Skin epidermis (tissue), 12 donors: ENCODE data around the gene SERF2.
"Not testable (repeated sequence)": the region's sequence is repeated elsewhere in the genome, so short reads cannot be mapped to it uniquely, and the experiment has no call there.

ENCODE experiments used
- H3K27ac ChIP-seq, 21 experiments: fragments of 200-600 bp; sonication (generic) in 11 of 21; one replicate each; pipeline ENCODE4 v1.5.0; 2020; ENCODE audit warnings: mild to moderate bottlenecking in 3 of 21, inconsistent platforms in 2 of 21, moderate library complexity in 2 of 21
- H3K4me3 ChIP-seq, 7 experiments: fragments of 200-600 bp; sonication (generic) in 2 of 7; one replicate each; pipeline ENCODE4 v1.5.0; 2020; ENCODE audit warnings: inconsistent platforms in 2 of 7, mild to moderate bottlenecking in 2 of 7, moderate library complexity in 1 of 7

Gene SERF2

GRCh38 chr15:43826029-43826507, 33.9 kb downstream of the SERF2 start:
- Histone ChIP-seq H3K27ac (peak overlapping the region in 18 of 21 experiments; percentile 10 to 86 (median 76)), H3K4me3 (peak overlapping the region; percentile 37 to 54 (median 50))

- peak within 1 kb of the TSS; percentile 37 to 54 (median 50) for H3K4me3 ChIP-seq
- peak within 1 kb of the TSS in 20 of 21 experiments; percentile 10 to 86 (median 76) for H3K27ac ChIP-seq
Observed at GRCh38 chr15:43826508-43827341, 34.6 kb downstream of the SERF2 start, which contains the start of gene WDR76. Gene WDR76 (plus strand): TSS chr15:43827002. CDS start chr15:43827033, 31 bp downstream.

DNA sequence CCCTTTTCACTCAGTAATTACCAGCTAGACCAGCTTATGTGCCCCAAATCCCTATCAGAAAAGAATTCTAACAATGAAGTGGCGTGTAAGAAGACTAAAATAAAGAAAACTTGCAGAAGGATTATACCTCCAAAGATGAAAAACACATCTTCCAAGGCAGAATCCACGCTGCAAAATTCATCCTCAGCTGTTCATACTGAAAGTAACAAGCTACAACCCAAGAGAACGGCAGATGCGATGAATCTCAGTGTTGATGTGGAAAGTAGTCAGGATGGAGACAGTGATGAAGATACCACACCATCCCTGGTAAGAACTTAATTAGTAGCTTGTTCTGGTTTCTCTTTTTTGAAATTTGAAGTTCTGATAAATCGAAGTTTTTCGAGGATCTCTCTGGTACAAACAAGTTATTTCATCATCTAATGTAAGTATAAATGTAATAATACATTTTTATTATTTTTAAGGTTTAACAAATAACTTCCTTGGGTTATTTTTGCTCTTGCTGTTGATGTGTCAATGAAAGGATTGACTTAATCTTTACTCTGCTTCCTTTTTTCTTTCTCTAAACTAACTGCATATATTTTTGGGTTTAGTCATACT, 36.0 kb downstream of the SERF2 start:
- peak overlapping the region in 14 of 21 experiments; percentile 58 to 86 (median 76) for H3K27ac ChIP-seq
- H3K4me3 ChIP-seq: peak overlapping the region in 3 of 7 experiments; percentile 4 to 52 (median 10)

DNA sequence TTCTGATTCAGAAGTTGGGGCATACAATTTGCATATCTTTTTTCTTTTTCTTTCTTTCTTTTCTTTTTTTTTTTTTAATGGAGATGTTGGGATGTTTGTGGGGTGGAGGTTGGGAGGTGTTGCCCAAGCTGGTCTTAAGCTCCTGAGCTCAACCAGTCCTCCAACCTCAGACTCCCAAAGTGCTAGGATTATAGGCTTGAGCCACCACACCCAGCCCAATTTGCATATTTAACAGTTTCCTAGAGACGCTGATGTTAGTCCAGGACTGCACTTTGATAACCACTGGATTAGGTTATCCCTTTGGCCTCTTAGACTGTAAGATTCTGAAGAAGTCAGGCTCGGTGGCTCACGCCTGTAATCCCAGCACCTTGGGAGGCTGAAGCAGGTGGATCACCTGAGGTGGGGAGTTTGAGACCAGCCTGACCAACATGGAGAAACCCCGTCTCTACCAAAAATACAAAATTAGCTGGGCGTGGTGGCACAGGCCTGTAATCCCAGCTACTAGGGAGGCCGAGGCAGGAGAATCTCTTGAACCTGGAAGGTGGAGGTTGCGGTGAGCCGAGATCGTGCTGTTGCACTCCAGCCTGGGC, 37.9 kb downstream of the SERF2 start:
- not testable (repeated sequence) for H3K27ac ChIP-seq, H3K4me3 ChIP-seq

- H3K4me3 ChIP-seq, H3K27ac ChIP-seq: not testable (repeated sequence)
Observed at GRCh38 chr15:43830691-43831275, 38.7 kb downstream of the SERF2 start.

DNA sequence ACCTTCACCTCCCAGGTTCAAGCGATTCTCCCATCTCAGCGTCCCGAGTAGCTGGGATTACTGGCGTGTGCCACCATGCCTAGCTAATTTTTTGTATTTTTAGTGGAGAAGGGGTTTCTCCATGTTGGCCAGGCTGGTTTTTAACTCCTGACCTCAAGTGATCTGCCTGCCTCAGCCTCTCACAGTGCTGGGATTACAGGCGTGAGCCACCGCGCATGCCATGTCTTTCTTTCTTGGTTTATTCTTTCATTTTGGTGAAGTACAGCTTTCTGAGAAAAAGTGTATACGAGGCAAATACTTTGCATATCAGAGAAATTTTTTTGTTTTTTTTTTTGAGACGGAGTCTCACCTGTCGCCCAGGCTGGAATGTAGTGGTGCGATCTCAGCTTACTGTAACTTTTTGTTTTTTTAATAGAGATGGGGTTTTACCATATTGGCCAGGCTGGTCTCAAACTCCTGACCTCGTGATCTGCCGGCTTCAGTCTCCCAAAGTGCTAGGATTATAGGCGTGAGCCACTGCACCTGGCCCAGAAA, 39.5 kb downstream of the SERF2 start:
- H3K27ac ChIP-seq: peak overlapping the region in 1 of 21 experiments; percentile 51
- H3K4me3 ChIP-seq: not testable (repeated sequence)

DNA sequence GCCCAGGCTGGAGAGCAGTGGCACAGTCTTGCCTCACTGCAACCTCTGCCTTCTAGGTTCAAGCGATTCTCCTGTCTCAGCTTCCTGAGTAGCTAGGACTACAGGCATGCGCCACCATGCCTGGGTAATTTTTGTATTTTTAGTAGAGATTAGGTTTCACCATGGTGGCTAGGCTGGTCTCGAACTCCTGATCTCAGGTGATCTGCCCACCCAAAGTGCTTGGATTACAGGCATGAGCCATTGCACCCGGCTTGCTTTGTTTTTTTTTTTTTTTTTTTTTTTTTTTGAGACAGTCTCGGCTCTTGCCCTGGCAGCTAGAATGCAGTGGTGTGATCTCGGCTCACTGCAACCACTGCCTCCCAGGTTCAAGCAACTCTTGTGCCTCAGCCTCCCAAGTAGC, 40.4 kb downstream of the SERF2 start:
- peak overlapping the region in 1 of 21 experiments; percentile 51 for H3K27ac ChIP-seq
- H3K4me3 ChIP-seq: not testable (repeated sequence)

DNA sequence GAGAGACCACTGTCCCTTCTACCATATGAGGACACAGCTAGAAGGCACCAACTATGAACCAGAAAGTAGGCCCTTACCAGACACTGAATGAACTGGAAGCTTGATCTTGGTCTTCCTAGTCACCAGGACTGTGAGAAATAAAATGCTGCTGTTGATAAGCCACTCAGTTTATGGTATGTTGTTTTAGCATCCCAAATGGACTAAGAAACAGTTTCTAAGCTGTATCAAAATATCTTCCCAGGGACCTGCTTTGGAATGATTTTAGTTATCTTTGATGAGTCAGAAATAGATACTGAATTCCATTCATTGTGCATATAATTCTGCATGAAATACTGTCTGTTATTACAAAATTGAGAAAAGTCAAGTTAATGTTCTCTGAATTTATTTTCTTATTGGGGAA, 53.3 kb downstream of the SERF2 start:
- no peak overlapping the region for H3K4me3 ChIP-seq
- H3K27ac ChIP-seq: no peak overlapping the region
